Subcutaneous abdominal adipose tissue (tissue), 5 donors: Measurements from ENCODE around the gene DNAJC22.

Experiments
- H3K27ac ChIP-seq: one replicate; pipeline ENCODE4 v1.7.0; 2013; ENCODE audit warnings: low read depth, mild to moderate bottlenecking, inconsistent platforms, low read length, moderate library complexity
- H3K27me3 ChIP-seq, 5 donors: one replicate each; pipeline ENCODE4 v1.7.0; 2013; ENCODE audit warnings: low read length in 5 of 5, inconsistent platforms in 1 of 5; ENCODE audit not compliant: control insufficient read depth in 5 of 5, insufficient read depth in 4 of 5
- H3K36me3 ChIP-seq, 5 donors: one replicate each; pipeline ENCODE4 v1.7.0; 2013; ENCODE audit warnings: low read length in 5 of 5; ENCODE audit not compliant: control insufficient read depth in 5 of 5, insufficient read depth in 5 of 5
- H3K4me1 ChIP-seq, 5 donors: one replicate each; pipeline ENCODE4 v1.7.0; 2013; ENCODE audit warnings: low read length in 5 of 5, mild to moderate bottlenecking in 3 of 5, moderate library complexity in 1 of 5; ENCODE audit not compliant: control insufficient read depth in 5 of 5, insufficient read depth in 5 of 5
- H3K4me3 ChIP-seq, 5 donors: one replicate each; pipeline ENCODE4 v1.7.0; 2013; ENCODE audit warnings: low read length in 5 of 5, low read depth in 1 of 5
- H3K9ac ChIP-seq, 5 donors: one replicate each; pipeline ENCODE4 v1.7.0; 2013; ENCODE audit warnings: low read length in 5 of 5, mild to moderate bottlenecking in 4 of 5, moderate library complexity in 3 of 5
- H3K9me3 ChIP-seq, 5 donors: one replicate each; pipeline ENCODE4 v1.7.0; 2013; ENCODE audit warnings: low read length in 5 of 5; ENCODE audit not compliant: control insufficient read depth in 5 of 5
- donor health status: healthy.
- donor health status: healthy.
- donor health status: healthy.
- donor health status: healthy.
- donor health status: healthy.

The DNAJC22 gene

DNA sequence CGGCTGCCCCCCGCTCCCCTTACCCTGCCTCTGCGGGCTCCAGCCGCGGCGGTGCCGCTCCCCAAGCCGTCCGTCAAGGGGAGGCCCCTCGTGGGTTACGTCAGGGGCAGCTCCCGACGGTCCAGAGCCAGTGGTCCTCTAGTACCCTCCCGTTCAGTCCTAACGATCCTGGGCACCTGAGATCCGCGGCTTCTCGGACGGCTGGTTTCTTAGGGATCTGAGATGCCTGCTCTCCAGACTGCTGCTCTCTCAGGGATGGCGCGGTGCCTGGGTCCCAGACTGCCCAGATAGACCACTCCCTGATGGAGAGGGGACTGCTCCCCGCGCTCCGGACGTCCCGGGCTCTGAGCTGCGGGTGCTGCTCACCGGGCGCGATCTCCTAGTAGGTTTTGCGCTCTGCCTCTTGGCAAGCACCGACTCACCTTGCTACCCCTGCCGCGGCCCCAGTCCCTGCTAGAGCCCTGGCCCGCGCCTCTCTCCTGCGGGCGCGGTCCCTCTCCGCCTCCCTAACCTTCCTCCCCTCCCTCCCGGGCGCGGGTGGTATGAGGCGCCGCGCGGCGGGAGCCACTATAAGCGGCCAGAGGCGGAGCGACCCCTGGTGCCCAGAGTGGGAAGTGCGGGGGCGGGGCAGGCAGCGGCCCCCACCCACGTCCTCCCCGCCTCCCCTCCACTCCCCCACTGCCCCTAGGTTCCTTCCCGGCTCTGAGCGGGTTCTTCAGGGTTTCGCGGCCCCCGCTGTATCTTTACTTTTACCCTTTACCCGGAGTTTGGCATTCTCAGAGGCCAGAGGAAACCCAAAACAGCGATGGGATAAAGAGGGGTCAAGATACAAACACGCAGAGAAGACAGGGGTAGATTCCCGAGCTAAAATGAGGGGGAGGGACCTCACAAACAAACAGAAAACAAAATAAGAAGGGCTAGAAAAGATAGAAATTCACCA lies 9.8 kb upstream of the DNAJC22 start, which contains the start of gene C1QL4:
Gene C1QL4 (minus strand): TSS at position 544 of the 940 bp plus-strand sequence. CDS start 711 bp downstream, outside the sequence.
- Histone ChIP-seq H3K9ac (no peak within 1 kb of the TSS), H3K9me3 (no peaks in the 10 kb centered on the region), H3K36me3 (no peaks in the 10 kb centered on the region), H3K27me3 (peaks cover 36 to 75% (median 48%) of the 10 kb centered on the region in 5 donors), H3K4me3 (peak within 1 kb of the TSS; percentile 32 to 60 (median 32)), H3K27ac (no peak within 1 kb of the TSS), H3K4me1 (peaks cover 0 to 30% (median 18%) of the 10 kb centered on the region in 5 donors)

DNA sequence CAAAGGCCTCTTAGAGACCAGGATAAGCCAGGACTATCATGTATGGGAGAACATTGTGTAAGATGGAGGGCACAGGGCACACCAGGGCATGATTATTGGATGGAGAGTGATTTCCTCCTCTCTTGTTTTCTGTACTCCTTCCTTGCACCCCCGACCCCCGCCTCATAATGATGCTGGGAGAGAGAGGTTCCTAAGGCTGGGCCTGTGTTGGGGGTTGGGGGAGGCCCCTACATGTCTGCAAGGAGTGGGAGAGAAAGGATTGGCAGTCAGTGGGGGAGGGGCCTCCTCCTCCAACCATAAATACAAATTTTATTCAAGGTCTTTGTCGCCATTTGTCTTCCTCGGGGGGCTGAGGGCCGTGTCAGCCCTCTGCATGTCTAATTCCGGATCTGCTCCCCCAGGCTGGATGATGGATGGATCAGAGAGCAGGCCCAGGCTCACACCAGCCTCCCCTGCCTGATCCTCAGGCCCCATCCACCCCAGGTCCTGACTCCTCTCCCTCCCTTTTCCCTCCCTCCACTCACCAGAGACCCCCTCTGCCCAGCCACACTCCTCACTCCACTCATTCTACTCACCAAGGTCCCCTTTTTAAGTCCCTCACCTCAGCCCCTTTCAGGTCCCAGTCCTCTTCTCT lies 7.7 kb upstream of the DNAJC22 start:
- H3K36me3 ChIP-seq = no peaks in the 10 kb centered on the region
- H3K9ac ChIP-seq = no peak overlapping the region
- no peak overlapping the region for H3K4me3 ChIP-seq
- peaks cover 2 to 34% (median 32%) of the 10 kb centered on the region in 5 donors for H3K4me1 ChIP-seq
- H3K27me3 ChIP-seq = peaks cover 42 to 75% (median 51%) of the 10 kb centered on the region in 5 donors
- H3K27ac ChIP-seq = no peak overlapping the region
- no peaks in the 10 kb centered on the region for H3K9me3 ChIP-seq

DNA sequence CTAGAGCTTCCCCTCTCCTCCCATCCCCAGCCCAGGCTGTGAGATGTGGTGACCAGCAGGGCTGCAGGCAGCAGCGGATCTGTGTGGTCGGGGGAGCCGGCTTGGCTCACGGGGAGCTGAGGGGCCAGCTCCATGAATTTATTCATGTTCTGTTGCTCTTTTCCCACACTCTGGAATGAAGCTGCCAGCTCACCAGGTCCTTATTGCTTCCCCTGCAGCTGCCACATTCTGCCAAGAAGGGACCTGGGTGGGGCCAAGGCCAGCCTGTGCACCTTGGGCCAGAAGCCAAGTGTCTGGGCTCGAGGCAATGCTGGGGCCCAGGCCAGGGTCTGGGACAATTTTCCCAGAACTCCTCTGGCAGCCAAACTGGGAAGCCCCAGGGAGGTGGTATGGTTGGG lies 7.2 kb upstream of the DNAJC22 start:
- H3K4me1 ChIP-seq = peaks cover 2 to 34% (median 32%) of the 10 kb centered on the region in 5 donors
- H3K27me3 ChIP-seq = peaks cover 40 to 74% (median 48%) of the 10 kb centered on the region in 5 donors
- H3K27ac ChIP-seq = no peak overlapping the region
- no peaks in the 10 kb centered on the region for H3K9me3 ChIP-seq
- no peaks in the 10 kb centered on the region for H3K36me3 ChIP-seq
- H3K9ac ChIP-seq = no peak overlapping the region
- H3K4me3 ChIP-seq = no peak overlapping the region

DNA sequence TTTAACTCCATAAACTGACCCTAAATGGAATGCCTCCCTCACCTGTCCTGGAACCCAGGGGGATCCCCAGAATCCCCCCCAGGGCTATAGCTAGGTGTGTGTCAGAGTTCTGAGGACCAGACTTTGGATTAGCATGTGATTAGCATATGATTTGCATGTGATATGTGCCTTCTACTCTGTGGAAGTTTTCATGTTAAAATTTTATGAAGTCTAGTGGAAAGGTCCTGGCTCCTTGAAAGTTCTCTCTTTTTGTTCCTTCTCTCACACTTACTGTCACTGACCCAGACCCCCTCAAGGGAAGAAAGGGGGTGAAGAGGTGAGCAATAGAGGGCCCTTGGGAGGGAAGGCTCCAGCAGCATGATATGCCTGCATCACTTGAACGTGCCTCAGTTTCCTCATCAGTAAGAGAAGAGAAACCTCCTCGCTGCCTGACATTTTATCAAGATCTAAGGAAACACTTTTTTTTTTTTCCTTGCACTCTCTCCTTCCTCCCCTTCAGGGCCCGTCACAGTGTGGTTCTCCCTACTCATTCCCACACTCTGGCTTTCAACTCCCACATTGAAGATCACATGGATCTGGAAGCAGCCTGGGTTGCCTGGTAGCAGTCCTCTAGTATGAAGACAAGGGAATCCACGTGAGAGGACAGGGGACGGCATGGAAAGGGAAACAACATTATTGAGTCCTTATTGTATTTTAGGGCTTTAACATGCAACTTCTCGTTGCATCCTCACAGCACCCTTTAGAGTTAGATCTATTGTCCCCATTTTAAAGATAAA lies 6.4 kb upstream of the DNAJC22 start:
- no peaks in the 10 kb centered on the region for H3K36me3 ChIP-seq
- H3K9me3 ChIP-seq = no peaks in the 10 kb centered on the region
- H3K4me3 ChIP-seq = no peak overlapping the region
- H3K27me3 ChIP-seq = peaks cover 32 to 69% (median 40%) of the 10 kb centered on the region in 5 donors
- no peak overlapping the region for H3K9ac ChIP-seq
- peaks cover 2 to 38% (median 32%) of the 10 kb centered on the region in 5 donors for H3K4me1 ChIP-seq
- no peak overlapping the region for H3K27ac ChIP-seq

DNA sequence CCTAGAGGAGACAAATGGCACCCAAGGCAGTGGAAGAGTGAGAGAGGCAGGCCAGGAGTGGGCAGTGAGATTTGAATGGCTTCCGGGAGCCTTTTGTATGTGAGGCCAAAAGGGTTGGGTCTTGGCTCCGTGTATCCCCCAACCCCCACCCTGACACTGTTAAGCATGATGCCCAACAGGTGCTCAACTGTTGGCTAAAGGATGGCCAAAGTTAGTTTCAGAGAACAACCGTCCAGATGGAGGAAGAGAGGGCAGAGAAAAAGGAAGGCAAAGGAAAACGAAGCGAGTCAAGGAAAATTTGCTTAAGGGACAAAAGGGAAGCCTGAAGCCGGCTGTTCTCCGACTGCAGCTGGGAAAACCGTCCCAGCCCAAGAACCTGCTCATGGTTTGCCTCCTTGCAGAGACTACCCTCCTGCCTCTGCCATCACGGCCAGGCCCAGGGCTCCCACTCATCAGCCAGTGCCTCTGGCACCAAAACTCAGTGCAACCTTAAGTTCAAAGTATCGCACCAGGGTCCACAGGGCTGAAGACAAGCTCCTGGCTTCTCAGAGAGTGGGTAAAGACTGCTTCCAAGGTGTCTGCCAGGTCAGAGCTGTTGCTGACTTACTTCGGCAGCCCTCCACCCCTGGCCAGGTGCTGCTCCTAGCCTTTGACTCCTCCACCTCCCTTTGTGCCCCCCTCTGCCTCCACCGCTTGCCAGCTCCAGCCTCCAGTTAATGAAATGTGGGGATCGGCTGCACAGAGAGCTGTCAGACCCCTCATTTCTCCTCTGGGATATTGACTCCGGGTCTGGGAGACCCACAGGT lies 5.5 kb upstream of the DNAJC22 start:
- Histone ChIP-seq H3K27me3 (peaks cover 31 to 68% (median 37%) of the 10 kb centered on the region in 5 donors), H3K9ac (no peak overlapping the region), H3K4me1 (peaks cover 2 to 42% (median 40%) of the 10 kb centered on the region in 5 donors)

DNA sequence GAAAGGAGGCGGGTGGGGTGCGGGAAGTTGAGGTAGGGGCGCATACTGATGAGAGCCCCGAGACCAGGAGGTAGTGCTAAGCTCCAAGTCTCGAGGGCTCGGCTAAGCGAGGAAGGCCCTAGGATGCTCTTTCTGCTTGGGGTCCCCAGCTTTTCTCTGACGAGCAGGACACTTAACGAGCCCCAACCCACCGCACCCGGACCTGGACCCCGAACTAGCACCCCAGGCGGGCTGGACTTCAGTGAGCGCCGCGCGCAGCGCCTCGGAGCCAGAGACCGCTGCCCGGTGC lies 5.0 kb upstream of the DNAJC22 start:
- Histone ChIP-seq H3K4me3 (peak overlapping the region in 4 of 5 donors; percentile 50 to 64 (median 55)), H3K9me3 (no peaks in the 10 kb centered on the region), H3K9ac (no peak overlapping the region), H3K27ac (no peak overlapping the region), H3K4me1 (peaks cover 2 to 42% (median 40%) of the 10 kb centered on the region in 5 donors), H3K27me3 (peaks cover 30 to 66% (median 36%) of the 10 kb centered on the region in 5 donors), H3K36me3 (no peaks in the 10 kb centered on the region)

More for the DNA sequence above, 5.5 kb upstream of the DNAJC22 start:
- Histone ChIP-seq H3K36me3 (no peaks in the 10 kb centered on the region), H3K9me3 (no peaks in the 10 kb centered on the region), H3K4me3 (no peak overlapping the region), H3K27ac (no peak overlapping the region)

DNA sequence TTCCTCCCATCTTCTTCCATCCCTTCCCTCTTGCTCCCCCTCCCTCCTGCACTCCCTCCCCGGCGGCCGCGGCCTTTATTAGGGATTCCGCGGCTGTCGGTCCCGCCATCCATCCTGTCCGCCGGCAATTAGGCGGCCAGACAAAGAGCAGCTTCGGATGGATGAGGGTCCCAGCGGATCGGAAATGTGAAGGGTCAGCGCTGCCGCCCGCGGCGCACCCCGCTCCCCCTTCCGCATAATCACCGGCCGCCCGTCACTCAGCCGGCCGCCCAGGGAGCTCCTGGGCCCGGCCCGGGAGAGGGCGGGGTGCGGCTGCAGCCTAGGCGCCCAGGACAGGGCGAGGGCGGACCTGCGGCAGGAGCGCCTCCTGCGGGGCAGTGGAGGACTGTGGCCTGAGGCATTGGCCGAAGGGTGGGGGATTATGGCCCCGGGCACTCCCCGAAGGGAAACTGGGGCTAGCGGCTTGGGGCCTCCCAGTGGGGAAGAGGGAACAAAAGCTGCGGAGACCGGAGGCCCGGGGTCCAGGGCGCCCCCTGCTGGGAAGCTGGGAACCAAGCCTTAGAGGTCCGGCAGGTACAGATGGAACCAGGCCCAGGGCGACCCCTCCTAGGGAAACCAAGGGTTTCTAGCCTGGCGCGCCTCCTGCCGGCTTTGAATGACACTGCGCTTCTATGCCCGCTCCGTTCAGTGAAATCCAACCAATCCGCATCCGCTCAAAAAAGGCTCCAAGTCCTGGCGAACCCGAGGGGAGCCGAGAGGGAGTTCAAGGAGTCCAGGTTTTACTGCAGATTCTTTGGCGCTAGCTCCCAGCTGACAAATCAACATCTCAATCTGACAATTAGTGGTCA lies 4.4 kb upstream of the DNAJC22 start:
- peak overlapping the region in 3 of 5 donors; percentile 23 to 71 (median 39) for H3K9ac ChIP-seq
- H3K27me3 ChIP-seq = peaks cover 33 to 68% (median 40%) of the 10 kb centered on the region in 5 donors
- peaks cover 2 to 43% (median 42%) of the 10 kb centered on the region in 5 donors for H3K4me1 ChIP-seq

DNA sequence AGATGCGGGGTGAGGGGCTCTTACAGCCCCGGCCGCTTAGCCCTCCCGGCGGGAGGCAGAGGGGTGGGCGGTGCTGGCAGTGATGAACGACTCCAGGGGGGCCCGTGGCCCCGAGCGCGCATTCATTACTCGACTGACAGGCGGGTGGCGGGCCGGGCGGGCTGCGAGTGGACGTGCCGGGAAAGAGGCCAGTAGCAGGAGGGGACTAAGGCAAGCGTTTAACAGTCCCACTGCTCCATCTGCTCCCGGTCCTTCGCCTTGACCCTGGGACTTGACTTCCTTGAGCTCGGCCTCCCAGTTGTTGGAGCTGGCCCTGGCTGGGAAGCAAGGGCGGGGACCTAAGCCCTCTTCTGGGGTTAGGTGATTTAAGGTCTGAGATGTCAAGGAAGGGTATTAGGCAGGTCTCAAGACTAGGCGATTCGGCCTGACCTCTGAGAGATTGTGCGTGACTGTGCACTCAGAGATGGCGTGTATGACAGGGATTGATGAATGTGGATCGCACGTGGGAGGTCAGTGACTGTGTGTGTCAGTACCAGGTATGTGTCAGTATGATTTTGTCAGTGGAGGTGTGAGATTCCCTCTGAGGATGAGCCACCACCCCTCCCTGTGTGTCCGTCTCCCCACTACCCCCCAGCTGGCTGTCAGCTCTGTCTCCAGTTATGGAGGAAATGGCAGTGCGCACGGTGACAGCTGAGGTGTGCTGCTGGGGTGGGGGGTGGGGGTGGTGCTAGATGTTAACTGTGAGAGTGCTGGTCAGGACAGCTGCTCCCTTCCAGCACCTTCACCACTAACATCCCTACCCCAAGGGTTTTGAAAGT lies 3.6 kb upstream of the DNAJC22 start:
- Histone ChIP-seq H3K27me3 (peaks cover 36 to 68% (median 42%) of the 10 kb centered on the region in 5 donors), H3K27ac (no peak overlapping the region), H3K36me3 (no peaks in the 10 kb centered on the region), H3K9me3 (no peaks in the 10 kb centered on the region), H3K4me3 (peak overlapping the region; percentile 40 to 64 (median 52)), H3K4me1 (peaks cover 2 to 50% (median 48%) of the 10 kb centered on the region in 5 donors), H3K9ac (peak overlapping the region in 2 of 5 donors; percentile 23 to 71)

More for the DNA sequence above, 4.4 kb upstream of the DNAJC22 start:
- H3K27ac ChIP-seq = no peak overlapping the region
- no peaks in the 10 kb centered on the region for H3K9me3 ChIP-seq
- H3K36me3 ChIP-seq = no peaks in the 10 kb centered on the region
- H3K4me3 ChIP-seq = peak overlapping the region; percentile 40 to 64 (median 52)
